ENCODE measurements around the gene SLCO3A1. TPM values are rescaled to one million over a fixed set of nuclear protein-coding genes. Genes with fewer than 3 reads are reported as not detected.

The SLCO3A1 gene
- total and polyA plus RNA-seq, 2 donors (not counting 1 experiment from before 2014, with no cell fraction given) = 8.1 to 16.8 TPM

DNA sequence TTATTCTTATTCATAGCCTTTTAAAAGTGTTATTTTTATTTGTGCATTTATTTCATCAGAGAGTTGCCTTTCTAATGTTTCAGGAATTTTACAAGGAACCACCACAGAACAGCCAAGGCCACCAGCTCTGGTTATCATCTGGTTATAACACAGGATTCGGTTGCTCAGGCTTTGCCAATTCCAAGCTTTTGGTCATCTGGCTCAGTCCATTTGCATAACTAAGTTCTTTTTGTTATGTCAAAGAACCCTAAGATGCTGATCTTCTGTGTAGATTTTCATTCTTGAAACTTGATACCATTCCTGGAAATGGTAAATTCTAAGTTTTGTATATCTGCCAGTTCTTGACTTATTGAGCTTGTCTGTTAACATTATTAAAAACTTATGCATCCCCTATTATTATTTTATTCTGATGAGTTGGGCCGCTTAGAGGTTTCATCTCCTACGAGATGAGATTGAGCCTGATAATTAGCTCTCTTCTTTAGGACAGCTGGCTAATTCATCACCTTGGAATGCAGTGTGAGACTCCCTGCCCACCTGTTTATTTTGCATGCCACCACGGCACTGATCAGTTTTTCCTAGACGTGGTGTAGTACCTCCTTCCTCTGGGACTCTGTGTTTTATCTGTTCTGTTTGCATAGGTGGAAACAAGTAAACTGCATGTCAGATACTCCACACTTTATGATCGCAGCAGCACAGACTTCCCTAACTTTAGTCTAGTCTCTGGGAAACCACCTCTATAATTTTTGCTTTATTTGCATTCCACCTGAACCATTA lies 264.8 kb downstream of the SLCO3A1 start:
- Histone ChIP-seq H3K4me1 (ENCODE audit: control insufficient read depth, extremely low read depth, insufficient read depth, low read length) (no peaks in the 10 kb centered on the region), H3K9me3 (ENCODE audit: control insufficient read depth, insufficient read depth, low read depth, low read length) (no peaks in the 10 kb centered on the region), H3K27ac (ENCODE audit: insufficient read depth, low read length) (no peak overlapping the region), H3K4me2 (ENCODE audit: extremely low read depth, insufficient read depth, low read length) (no peak overlapping the region), H3K27me3 (ENCODE audit: control insufficient read depth, insufficient read depth, low read length) (no peaks in the 10 kb centered on the region), H3K9ac (ENCODE audit: insufficient read depth, low read length) (no peak overlapping the region), H3K4me3 (replicated peaks in 1 of 4; ENCODE audit: control extremely low read depth in 1 of 4, insufficient read depth in 1 of 4, low read depth in 3 of 4, low read length in 4 of 4) (no peak overlapping the region), H4K20me1 (ENCODE audit: control insufficient read depth, extremely low read depth, insufficient read depth, low read length) (no peaks in the 10 kb centered on the region), H3K79me2 (ENCODE audit: control insufficient read depth, insufficient read depth, low read length) (no peaks in the 10 kb centered on the region), H3K36me3 (ENCODE audit: control insufficient read depth, insufficient read depth, low read length) (no peaks in the 10 kb centered on the region), H2AFZ (ENCODE audit: low read length) (no peak overlapping the region)
- DNase-seq (ENCODE audit: low read depth in 2 of 2) = peak; percentile 40 to 60
- no peak for TF ChIP-seq EZH2 (IDR thresholded peaks at IDR 0.05; ENCODE audit: low read length, missing control alignments)
- TF ChIP-seq, protein P1, sequence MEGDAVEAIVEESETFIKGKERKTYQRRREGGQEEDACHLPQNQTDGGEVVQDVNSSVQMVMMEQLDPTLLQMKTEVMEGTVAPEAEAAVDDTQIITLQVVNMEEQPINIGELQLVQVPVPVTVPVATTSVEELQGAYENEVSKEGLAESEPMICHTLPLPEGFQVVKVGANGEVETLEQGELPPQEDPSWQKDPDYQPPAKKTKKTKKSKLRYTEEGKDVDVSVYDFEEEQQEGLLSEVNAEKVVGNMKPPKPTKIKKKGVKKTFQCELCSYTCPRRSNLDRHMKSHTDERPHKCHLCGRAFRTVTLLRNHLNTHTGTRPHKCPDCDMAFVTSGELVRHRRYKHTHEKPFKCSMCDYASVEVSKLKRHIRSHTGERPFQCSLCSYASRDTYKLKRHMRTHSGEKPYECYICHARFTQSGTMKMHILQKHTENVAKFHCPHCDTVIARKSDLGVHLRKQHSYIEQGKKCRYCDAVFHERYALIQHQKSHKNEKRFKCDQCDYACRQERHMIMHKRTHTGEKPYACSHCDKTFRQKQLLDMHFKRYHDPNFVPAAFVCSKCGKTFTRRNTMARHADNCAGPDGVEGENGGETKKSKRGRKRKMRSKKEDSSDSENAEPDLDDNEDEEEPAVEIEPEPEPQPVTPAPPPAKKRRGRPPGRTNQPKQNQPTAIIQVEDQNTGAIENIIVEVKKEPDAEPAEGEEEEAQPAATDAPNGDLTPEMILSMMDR (conservative IDR thresholded peaks at IDR 0.05 in 1 of 2, IDR thresholded peaks at IDR 0.05 in 1 of 2; ENCODE audit: low read depth in 1 of 2, low read length in 2 of 2) = no peak

DNA sequence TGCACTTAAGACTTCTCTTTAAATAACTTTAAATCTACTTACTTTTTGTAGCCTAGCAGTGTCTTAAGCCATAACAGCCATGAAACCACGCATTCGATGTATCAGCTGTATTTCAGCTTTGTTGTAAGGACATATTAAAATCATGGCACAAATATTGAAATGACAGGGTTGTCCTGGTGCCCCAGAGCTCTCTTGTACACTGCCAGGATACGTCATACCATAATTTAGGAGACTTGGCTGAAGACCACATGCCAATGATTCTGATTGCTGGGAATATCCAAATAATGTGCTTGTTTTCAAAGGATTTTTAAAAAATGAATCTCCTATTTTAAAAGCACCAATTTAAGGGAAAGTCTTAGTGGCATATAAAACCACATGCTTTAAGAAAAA lies 265.4 kb downstream of the SLCO3A1 start:
- H3K9ac ChIP-seq (ENCODE audit: insufficient read depth, low read length) = no peak overlapping the region
- TF ChIP-seq, protein P1 (conservative IDR thresholded peaks at IDR 0.05 in 1 of 2, IDR thresholded peaks at IDR 0.05 in 1 of 2; ENCODE audit: low read depth in 1 of 2, low read length in 2 of 2) = no peak
- no peak for TF ChIP-seq EZH2 (IDR thresholded peaks at IDR 0.05; ENCODE audit: low read length, missing control alignments)
- no peak overlapping the region for H2AFZ ChIP-seq (ENCODE audit: low read length)
- H3K9me3 ChIP-seq (ENCODE audit: control insufficient read depth, insufficient read depth, low read depth, low read length) = no peaks in the 10 kb centered on the region
- no peaks in the 10 kb centered on the region for H3K79me2 ChIP-seq (ENCODE audit: control insufficient read depth, insufficient read depth, low read length)
- no peak overlapping the region for H3K27ac ChIP-seq (ENCODE audit: insufficient read depth, low read length)
- no peaks in the 10 kb centered on the region for H4K20me1 ChIP-seq (ENCODE audit: control insufficient read depth, extremely low read depth, insufficient read depth, low read length)
- no peak overlapping the region for H3K4me3 ChIP-seq (replicated peaks in 1 of 4; ENCODE audit: control extremely low read depth in 1 of 4, insufficient read depth in 1 of 4, low read depth in 3 of 4, low read length in 4 of 4)
- no peak for DNase-seq (ENCODE audit: low read depth in 2 of 2)
- no peaks in the 10 kb centered on the region for H3K4me1 ChIP-seq (ENCODE audit: control insufficient read depth, extremely low read depth, insufficient read depth, low read length)
- H3K27me3 ChIP-seq (ENCODE audit: control insufficient read depth, insufficient read depth, low read length) = no peaks in the 10 kb centered on the region
- H3K4me2 ChIP-seq (ENCODE audit: extremely low read depth, insufficient read depth, low read length) = no peak overlapping the region
- no peaks in the 10 kb centered on the region for H3K36me3 ChIP-seq (ENCODE audit: control insufficient read depth, insufficient read depth, low read length)

DNA sequence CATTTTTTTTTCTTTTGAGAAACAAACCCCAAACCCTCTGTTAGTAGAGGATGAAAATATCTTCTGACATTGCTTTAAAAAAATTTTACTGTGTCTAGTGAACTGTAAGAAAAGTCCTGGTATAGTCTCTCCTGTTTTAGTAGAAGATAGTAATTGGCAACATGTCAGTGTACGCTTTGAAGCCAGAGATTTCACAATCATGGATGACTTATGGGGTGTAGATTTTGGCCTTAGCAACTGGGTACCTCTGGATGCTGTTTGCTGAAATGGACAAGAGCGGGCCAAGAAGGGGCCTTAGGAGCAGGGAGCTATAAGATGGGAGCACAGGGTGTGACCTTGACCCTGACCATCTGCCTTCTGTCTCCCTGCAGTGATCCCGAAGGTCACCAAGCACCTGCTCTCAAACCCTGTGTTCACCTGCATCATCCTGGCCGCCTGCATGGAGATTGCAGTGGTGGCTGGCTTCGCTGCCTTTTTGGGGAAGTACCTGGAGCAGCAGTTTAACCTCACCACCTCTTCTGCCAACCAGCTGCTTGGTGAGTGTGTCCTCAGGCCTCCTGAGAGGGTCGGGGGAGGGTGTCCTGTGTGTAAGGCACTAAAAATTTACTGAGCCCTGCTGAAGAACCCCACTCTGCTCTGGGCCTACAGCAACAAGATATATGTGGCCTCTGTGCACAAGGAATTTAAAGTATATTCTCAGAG lies 266.7 kb downstream of the SLCO3A1 start:
- H3K36me3 ChIP-seq (ENCODE audit: control insufficient read depth, insufficient read depth, low read length) = no peaks in the 10 kb centered on the region
- TF ChIP-seq EZH2 (IDR thresholded peaks at IDR 0.05; ENCODE audit: low read length, missing control alignments) = no peak
- DNase-seq (ENCODE audit: low read depth in 2 of 2) = peak in 1 of 2 donors; percentile 15
- H3K9ac ChIP-seq (ENCODE audit: insufficient read depth, low read length) = no peak overlapping the region
- no peaks in the 10 kb centered on the region for H3K27me3 ChIP-seq (ENCODE audit: control insufficient read depth, insufficient read depth, low read length)
- no peak overlapping the region for H3K4me3 ChIP-seq (replicated peaks in 1 of 4; ENCODE audit: control extremely low read depth in 1 of 4, insufficient read depth in 1 of 4, low read depth in 3 of 4, low read length in 4 of 4)
- H3K79me2 ChIP-seq (ENCODE audit: control insufficient read depth, insufficient read depth, low read length) = no peaks in the 10 kb centered on the region
- no peak overlapping the region for H2AFZ ChIP-seq (ENCODE audit: low read length)
- no peaks in the 10 kb centered on the region for H4K20me1 ChIP-seq (ENCODE audit: control insufficient read depth, extremely low read depth, insufficient read depth, low read length)
- no peak overlapping the region for H3K4me2 ChIP-seq (ENCODE audit: extremely low read depth, insufficient read depth, low read length)
- no peak overlapping the region for H3K27ac ChIP-seq (ENCODE audit: insufficient read depth, low read length)
- no peaks in the 10 kb centered on the region for H3K4me1 ChIP-seq (ENCODE audit: control insufficient read depth, extremely low read depth, insufficient read depth, low read length)
- no peaks in the 10 kb centered on the region for H3K9me3 ChIP-seq (ENCODE audit: control insufficient read depth, insufficient read depth, low read depth, low read length)
